GM12878 (cell line): Measurements from ENCODE around the gene PAX4. TPM values are rescaled to one million over a fixed set of nuclear protein-coding genes. Genes with fewer than 3 reads are reported as not detected.
A peak's percentile ranks its signal among the peaks of the same experiment; 100 is the strongest.

Source experiments
- ATAC-seq: fragments of 200-7000 bp; cut with Tn5 transposase; 3 replicates; pipeline ENCODE4 v1.9.1; 2020; ENCODE audit warnings: mild to moderate bottlenecking, moderate library complexity
- Bru-seq: library from RNA; stranded (reverse); fragments of 400-500 nt; gene quantifications from one replicate; lab custom pipeline; 2021; lab: Mats Ljungman, UMichigan
- BruChase-seq, 2 experiments: library from RNA; stranded (reverse); fragments of 400-500 nt; gene quantifications; one replicate each; lab custom pipeline; 2021; lab: Mats Ljungman, UMichigan
- BruUV-seq: library from RNA; stranded (reverse); fragments of 400-500 nt; replicated peaks from 2 replicates; lab custom pipeline; 2021; lab: Mats Ljungman, UMichigan
- CTCF ChIA-PET: fragments of 300-600 bp; sonication (Branson Sonifier 250); formaldehyde crosslinking; extraction: SDS; loops from one replicate; lab custom pipeline; 2021; ENCODE audit warnings: inconsistent platforms; lab: Yijun Ruan, JAX
- POLR2A ChIA-PET: fragments of 350-600 bp; formaldehyde crosslinking; extraction: SDS; loops from one replicate; lab custom pipeline; 2021; ENCODE audit warnings: inconsistent platforms; lab: Charles Lee
- RAD21 ChIA-PET: fragments of 300-600 bp; sonication (Branson Sonifier 250); formaldehyde crosslinking; loops from one replicate; lab custom pipeline; 2023; ENCODE audit warnings: antibody characterized with exemption; ENCODE audit not compliant: unreplicated experiment; lab: Charles Lee
- SMC1A ChIA-PET: fragments of 300-600 bp; sonication (Branson Sonifier 250); formaldehyde crosslinking; loops from one replicate; lab custom pipeline; 2023; ENCODE audit not compliant: unreplicated experiment, uncharacterized antibody; lab: Charles Lee
- DNase-seq: peaks from one replicate; pipeline ENCODE4 v3.0.0-alpha.2; 2011; ENCODE audit warnings: low read depth, low spot score
- FAIRE-seq: peaks from 3 replicates; lab custom pipeline; 2011; peaks lifted over from hg19 to GRCh38; lab: Jason Lieb, UNC
- H2AFZ ChIP-seq: 2 replicates; pipeline ENCODE4 v1.6.0; 2011; ENCODE audit warnings: low read depth, low read length, control low read depth; ENCODE audit not compliant: control insufficient read depth
- H3K27ac ChIP-seq: 2 replicates; pipeline ENCODE4 v1.5.1; 2011; ENCODE audit warnings: control low read depth; ENCODE audit not compliant: control insufficient read depth, insufficient read depth
- H3K27me3 ChIP-seq, 2 experiments: replicated peaks in 1 of 2; 2 replicates each; pipeline versions ENCODE4 v1.6.0 to v1.6.1; 2011; ENCODE audit warnings: low read length in 1 of 2; ENCODE audit not compliant: control insufficient read depth in 2 of 2, insufficient read depth in 2 of 2
- H3K36me3 ChIP-seq, 2 experiments: 2 replicates each; pipeline ENCODE4 v1.5.1; 2011; ENCODE audit warnings: low read length in 1 of 2; ENCODE audit not compliant: control insufficient read depth in 2 of 2, insufficient read depth in 2 of 2
- H3K4me1 ChIP-seq: 2 replicates; pipeline ENCODE4 v1.6.1; 2011; ENCODE audit warnings: mild to moderate bottlenecking, low read length, moderate library complexity, mixed read lengths; ENCODE audit not compliant: control insufficient read depth, insufficient read depth
- H3K4me2 ChIP-seq: 2 replicates; pipeline ENCODE4 v1.6.0; 2011; ENCODE audit warnings: control low read depth; ENCODE audit not compliant: control insufficient read depth, insufficient read depth
- H3K4me3 ChIP-seq: fragments of 200-600 bp; sonication (generic); 2 replicates; pipeline ENCODE4 v1.5.1; 2016
- H3K79me2 ChIP-seq: 2 replicates; pipeline ENCODE4 v1.6.0; 2011; ENCODE audit warnings: low read length; ENCODE audit not compliant: control insufficient read depth, insufficient read depth
- H3K9ac ChIP-seq: 2 replicates; pipeline ENCODE4 v1.8.0; 2011; ENCODE audit warnings: low read length, control low read depth, mixed read lengths; ENCODE audit not compliant: control insufficient read depth, insufficient read depth
- H3K9me3 ChIP-seq: replicated peaks from 3 replicates; pipeline ENCODE4 v1.5.1; 2011; ENCODE audit warnings: mild to moderate bottlenecking, low read length; ENCODE audit not compliant: control insufficient read depth, insufficient read depth
- H4K20me1 ChIP-seq: 2 replicates; pipeline ENCODE4 v1.6.0; 2011; ENCODE audit not compliant: control insufficient read depth, insufficient read depth
- TCF7 ChIP-seq: IDR thresholded peaks from 2 replicates; pipeline ENCODE4 v1.6.1; 2014; ENCODE audit warnings: antibody characterized with exemption, borderline replicate concordance
- WGBS: methylation state at CpG from one replicate; pipeline ENCODE4 v1.1.6; 2016; ENCODE audit warnings: low lambda C conversion rate; ENCODE audit not compliant: insufficient replicate concordance, insufficient coverage; ENCODE audit errors: missing lambda C conversion rate; 5-methylcytosine and 5-hydroxymethylcytosine counted together
- in situ Hi-C: fragments of 300-500 bp; cut with MboI; formaldehyde crosslinking; loops from 9 replicates; pipeline ENCODE4 v1.14.3; 2018; ENCODE audit warnings: mixed read lengths
- intact Hi-C: fragments of 100-400 bp; cut with micrococcal nuclease; formaldehyde crosslinking; loops from one replicate; pipeline ENCODE4 v1.14.2; 2022; ENCODE audit not compliant: unreplicated experiment
- long read RNA-seq, 2 experiments: library from polyadenylated mRNA; unstranded; transcript quantifications; one replicate each; pipeline ENCODE4 v2.0.0, GENCODE V29; 2019 to 2020
- polyA minus RNA-seq, 3 experiments: library from RNA; depleted of rRNA, polyadenylated mRNA; stranded (reverse); fragments of >200 nt; gene quantifications; 2 replicates each; pipeline ENCODE4 v1.2.3, GENCODE V29; 2011
- polyA plus RNA-seq, 11 experiments: library from polyadenylated mRNA; depleted of rRNA in 4 of 11; unstranded in 6 of 11; stranded (reverse) in 5 of 11; fragments of >200 nt; fragmentation: Nextera tagmentation in 4 of 11; fragmentation: Illumina TruSeq in 1 of 11; extraction: Ambion mirVana in 4 of 11; extraction: Trizol in 1 of 11; gene quantifications; 1 replicate in 1 of 11; 2 replicates in 10 of 11; pipeline versions ENCODE4 v1.2.1 to v1.2.3, GENCODE V29; 2011 to 2016; ENCODE audit warnings: inconsistent platforms in 2 of 11, missing spikeins in 2 of 11, low read depth in 1 of 11
- total RNA-seq, 4 experiments: library from RNA; depleted of rRNA in 3 of 4; stranded (reverse); fragments of >200 nt in 3 of 4; fragmentation: Illumina TruSeq in 1 of 4; extraction: Trizol in 1 of 4; gene quantifications; 2 replicates each; pipeline versions ENCODE4 v1.2.1 to v1.2.3, GENCODE V29; 2013 to 2021

The PAX4 gene, protein sequence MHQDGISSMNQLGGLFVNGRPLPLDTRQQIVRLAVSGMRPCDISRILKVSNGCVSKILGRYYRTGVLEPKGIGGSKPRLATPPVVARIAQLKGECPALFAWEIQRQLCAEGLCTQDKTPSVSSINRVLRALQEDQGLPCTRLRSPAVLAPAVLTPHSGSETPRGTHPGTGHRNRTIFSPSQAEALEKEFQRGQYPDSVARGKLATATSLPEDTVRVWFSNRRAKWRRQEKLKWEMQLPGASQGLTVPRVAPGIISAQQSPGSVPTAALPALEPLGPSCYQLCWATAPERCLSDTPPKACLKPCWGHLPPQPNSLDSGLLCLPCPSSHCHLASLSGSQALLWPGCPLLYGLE
- not detected in 2 replicates for total RNA-seq (2013; cell fraction: nucleolus; rRNA removed)
- total RNA-seq (2014; rRNA removed) (not detected in 2 replicates), total RNA-seq (2014; rRNA removed; fragmentation: Illumina TruSeq; extraction: Trizol) (not detected in 2 replicates), total RNA-seq (2021) (not detected in 2 replicates), polyA plus RNA-seq (2011; rRNA removed) (0.14 and 0.27 TPM in 2 replicates), polyA plus RNA-seq (2014; fragmentation: Illumina TruSeq; extraction: Trizol) (not detected in 2 replicates), polyA plus RNA-seq (2014; fragmentation: Nextera tagmentation; extraction: Ambion mirVana) (not detected), polyA plus RNA-seq (2014; rRNA removed) (not detected in 2 replicates), polyA plus RNA-seq (2016; fragmentation: Nextera tagmentation; extraction: Ambion mirVana) (not detected), polyA minus RNA-seq (2011; rRNA and poly(A)+ RNA removed) (0.37 and 0.46 TPM in 2 replicates), Bru-seq, nascent RNA (not detected), BruChase-seq, experiment 1, labeled RNA remaining after a 6-hour chase (not detected), BruChase-seq, experiment 2, labeled RNA remaining after a 2-hour chase (percentile 14 among the genes with signal in this experiment)
- polyA plus RNA-seq (2011; ENCODE audit: low read depth), result not detected
- 0.28 and 0.40 TPM in 2 replicates for polyA plus RNA-seq (2011; cell fraction: cytosol; rRNA removed)
- 2.4 and 3.0 TPM in 2 replicates for polyA plus RNA-seq (2011; cell fraction: nucleus; rRNA removed)
- not detected in 2 replicates for polyA plus RNA-seq (2012)
- not detected in 2 replicates for polyA minus RNA-seq (2011; cell fraction: cytosol; rRNA and poly(A)+ RNA removed)
- 0.36 and 0.57 TPM in 2 replicates for polyA minus RNA-seq (2011; cell fraction: nucleus; rRNA and poly(A)+ RNA removed)
- long read RNA-seq, experiment 1, result 0 reads
- long read RNA-seq, experiment 2, result 0 reads

DNA sequence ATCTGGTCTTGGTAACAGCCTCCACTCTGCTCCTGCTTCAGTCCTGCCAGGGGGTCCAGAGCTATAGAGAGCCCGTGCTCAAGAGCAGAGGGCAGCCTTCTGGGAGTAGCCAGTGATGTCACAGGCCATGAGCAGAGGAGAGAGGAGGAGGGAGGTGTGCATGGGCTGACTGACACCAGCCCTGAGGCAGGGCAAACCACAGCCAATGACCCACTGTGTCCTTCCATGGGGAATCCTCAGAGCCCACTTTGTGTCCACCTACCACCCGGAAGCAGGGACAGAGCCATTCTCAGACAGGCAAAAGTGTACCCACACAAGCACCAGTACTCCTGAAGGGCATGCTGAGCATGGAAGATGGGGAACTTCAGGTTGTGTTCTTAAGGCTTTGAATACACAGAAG, at the start of gene PAX4:
PAX4 (minus strand) TSS at position 101 of the 400 bp plus-strand sequence. CDS start 2,214 bp downstream, outside the sequence.
- DNase-seq (no peak), ATAC-seq (no peak)
- H3K4me2 ChIP-seq, result no peak within 1 kb of the TSS
- in situ Hi-C loops (no loop called here), intact Hi-C loops (no loop called here)
- WGBS, result 44% methylated on average over 2 of the region's 2 CpGs
- no peak within 1 kb of the TSS for H2AFZ ChIP-seq
- H3K79me2 ChIP-seq, result no peaks in the 10 kb centered on the region
- CTCF ChIA-PET, result no interaction called here
- H3K9ac ChIP-seq, result no peak within 1 kb of the TSS
- SMC1A ChIA-PET, result interaction anchor here (1.2 kb wide), 1 partner anchor 11 kb away, joined by 4 read pairs; no protein-coding TSS in a partner anchor
- no peaks in the 10 kb centered on the region for H4K20me1 ChIP-seq
- POLR2A ChIA-PET, result interaction anchor here (1.6 kb wide), 1 partner anchor 32 kb away, joined by 5 read pairs; no protein-coding TSS in a partner anchor
- H3K4me1 ChIP-seq, result no peaks in the 10 kb centered on the region; the same call in 1 of the 2 replicates
- H3K27ac ChIP-seq, result no peak within 1 kb of the TSS
- H3K27me3 ChIP-seq, result no peaks in the 10 kb centered on the region; a peak in 2 of 4 replicates
- no peak within 1 kb of the TSS for H3K4me3 ChIP-seq
- TF ChIP-seq TCF7, result no peak
- TF ChIP-seq, all 136 proteins: peak for 0
- RAD21 ChIA-PET, result no interaction called here
- BruUV-seq, result no TSS peak
- H3K36me3 ChIP-seq, result no peaks in the 10 kb centered on the region
- no peaks in the 10 kb centered on the region for H3K9me3 ChIP-seq
- FAIRE-seq, result no peak
